GM21381 (cell line): Measurements from ENCODE around the gene UMPS.
"Not testable (repeated sequence)": the region's sequence is repeated elsewhere in the genome, so short reads cannot be mapped to it uniquely, and the experiment has no call there.

Experiments
- ATAC-seq: cut with Tn5 transposase; IDR thresholded peaks from one replicate; pipeline ENCODE4 v1.9.1; 2021; ENCODE audit warnings: mild to moderate bottlenecking, moderate library complexity; ENCODE audit not compliant: unreplicated experiment

Gene UMPS

GRCh38 chr3:124776856-124777255 is 46.6 kb downstream of the UMPS start:
- ATAC-seq: no peak

- ATAC-seq: no peak
Measured at GRCh38 chr3:124777762-124778470, 47.7 kb downstream of the UMPS start.

GRCh38 chr3:124779116-124779515 is 48.9 kb downstream of the UMPS start:
- no peak for ATAC-seq

- ATAC-seq: no peak
Measured at GRCh38 chr3:124779751-124780191, 49.5 kb downstream of the UMPS start.

- ATAC-seq: no peak
Measured at GRCh38 chr3:124780356-124780755, 50.1 kb downstream of the UMPS start.

GRCh38 chr3:124780761-124781475 is 50.7 kb downstream of the UMPS start:
- no peak for ATAC-seq

- ATAC-seq: no peak
Measured at GRCh38 chr3:124781476-124782376, 51.5 kb downstream of the UMPS start.

GRCh38 chr3:124782377-124782712 is 52.1 kb downstream of the UMPS start:
- ATAC-seq: not testable (repeated sequence)

- no peak for ATAC-seq
Measured at GRCh38 chr3:124783696-124784095, 53.4 kb downstream of the UMPS start.

- peak; percentile 57 for ATAC-seq
Measured at GRCh38 chr3:124784686-124785382, 54.6 kb downstream of the UMPS start.

GRCh38 chr3:124785973-124786372 is 55.7 kb downstream of the UMPS start:
- no peak for ATAC-seq

GRCh38 chr3:124786511-124787241 is 56.4 kb downstream of the UMPS start:
- ATAC-seq: no peak

GRCh38 chr3:124787476-124788195 is 57.4 kb downstream of the UMPS start:
- ATAC-seq: no peak

GRCh38 chr3:124788254-124788745 is 58.0 kb downstream of the UMPS start:
- ATAC-seq: no peak

GRCh38 chr3:124789103-124789502 is 58.9 kb downstream of the UMPS start:
- ATAC-seq: not testable (repeated sequence)

- no peak for ATAC-seq
Measured at GRCh38 chr3:124791142-124791541, 60.9 kb downstream of the UMPS start.

GRCh38 chr3:124791639-124792151 is 61.4 kb downstream of the UMPS start:
- no peak for ATAC-seq

GRCh38 chr3:124792341-124793040 is 62.2 kb downstream of the UMPS start:
- no peak for ATAC-seq
